ENCODE data around the gene ADAMTS16. TPM values are rescaled to one million over a fixed set of nuclear protein-coding genes. Genes with fewer than 3 reads are reported as not detected.

ADAMTS16 gene
- total and polyA plus RNA-seq, 10 donors: not detected

DNA sequence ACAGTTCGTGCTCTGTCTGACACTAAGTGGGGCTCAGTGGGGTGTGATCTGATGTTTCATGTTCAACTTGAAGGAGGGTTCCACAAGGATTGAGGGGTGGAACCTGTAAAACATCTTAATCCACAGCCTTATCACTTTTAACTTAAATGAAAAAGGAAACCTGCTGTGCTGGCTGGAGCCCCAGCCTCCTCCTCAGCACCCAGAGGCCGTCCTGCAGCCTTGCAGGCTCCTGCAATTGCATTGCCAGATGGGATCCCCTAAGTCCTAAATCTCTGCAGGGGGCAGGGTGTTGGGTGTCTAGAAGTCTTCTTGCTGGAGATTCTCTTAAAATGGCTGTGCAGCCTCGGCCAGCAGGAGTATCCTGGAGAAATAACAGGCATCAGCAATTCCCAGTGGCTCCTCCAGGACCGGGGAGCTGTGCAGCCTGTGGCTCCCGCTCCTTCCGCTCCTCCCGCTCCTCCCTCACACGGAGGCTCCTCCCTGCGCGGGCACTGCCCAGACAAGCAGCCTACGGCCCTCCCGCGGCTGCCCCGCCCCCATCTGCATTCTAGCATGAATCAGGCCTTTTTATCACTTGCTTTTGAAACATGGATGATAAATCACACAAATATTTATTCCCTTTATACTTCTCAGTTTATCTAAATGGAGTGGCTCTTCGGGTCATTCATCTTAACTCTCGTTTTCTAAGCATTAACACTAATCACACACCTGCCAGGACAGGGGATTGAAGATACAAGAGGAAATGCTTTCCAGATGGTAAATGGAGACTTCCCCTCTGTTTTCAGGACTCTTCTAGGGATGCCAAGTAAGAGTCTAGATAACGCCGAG is 131.0 kb downstream of the ADAMTS16 start:
- peak overlapping the region in 2 of 8 donors; percentile 21 to 41 for H3K27ac ChIP-seq
- no peaks in the 10 kb centered on the region for H3K27me3 ChIP-seq (replicated peaks in 1 of 7)
- H3K9me3 ChIP-seq: peaks cover 0 to 3% (median 0%) of the 10 kb centered on the region in 8 donors
- intact Hi-C loops (cut with DNase I; ENCODE audit: low total_unique reads): no loop called here
- 44 to 56% (median 49%) methylated on average over 18 of the region's 18 CpGs for WGBS, 5 donors
- peak overlapping the region in 1 of 8 donors; percentile 17 for H3K4me3 ChIP-seq
- H3K4me1 ChIP-seq: peaks cover 0 to 6% (median 0%) of the 10 kb centered on the region in 6 donors
- TF ChIP-seq POLR2A (IDR thresholded peaks at IDR 0.05) (no peak), CTCF (IDR thresholded peaks at IDR 0.05 in 8 of 11, conservative IDR thresholded peaks at IDR 0.05 in 3 of 11) (peak in 1 of 11 experiments; percentile 5), POLR2AphosphoS5 (IDR thresholded peaks at IDR 0.05) (peak in 2 of 3 donors; percentile 48 to 57)
- H3K36me3 ChIP-seq: no peaks in the 10 kb centered on the region
- DNase-seq: peak; percentile 85

DNA sequence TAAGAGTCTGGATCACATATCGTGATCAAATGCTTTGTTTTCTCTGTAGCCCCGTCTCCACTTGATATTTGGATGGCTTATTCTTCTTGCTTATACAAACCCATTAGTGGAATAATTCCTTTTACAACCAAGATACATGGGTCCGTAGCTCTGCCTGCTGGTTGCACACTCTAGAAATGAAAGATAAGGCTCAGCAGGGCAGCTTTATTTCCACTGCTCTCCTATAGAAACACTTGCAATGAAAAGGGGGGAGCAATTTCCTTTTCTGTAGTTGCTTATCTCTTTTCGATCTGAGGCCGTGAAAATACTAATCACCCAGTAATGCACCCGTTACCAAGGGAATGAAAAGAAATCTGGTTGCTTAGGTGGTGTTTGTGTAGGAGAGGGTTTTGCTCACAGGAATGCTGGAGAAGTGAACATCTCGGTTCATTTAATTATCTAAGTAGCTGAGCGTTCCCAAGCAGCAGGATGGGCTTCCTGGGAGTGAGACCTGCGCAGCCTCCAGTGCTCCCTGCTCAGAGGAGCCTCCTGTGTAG is 131.7 kb downstream of the ADAMTS16 start:
- peaks cover 0 to 3% (median 0%) of the 10 kb centered on the region in 8 donors for H3K9me3 ChIP-seq
- peak overlapping the region in 2 of 8 donors; percentile 21 to 41 for H3K27ac ChIP-seq
- WGBS, 5 donors: 49 to 62% (median 56%) methylated on average over 9 of the region's 9 CpGs
- H3K4me1 ChIP-seq: peaks cover 0 to 6% (median 0%) of the 10 kb centered on the region in 6 donors
- H3K36me3 ChIP-seq: no peaks in the 10 kb centered on the region
- TF ChIP-seq POLR2A (IDR thresholded peaks at IDR 0.05) (no peak), POLR2AphosphoS5 (IDR thresholded peaks at IDR 0.05) (no peak), CTCF (IDR thresholded peaks at IDR 0.05 in 8 of 11, conservative IDR thresholded peaks at IDR 0.05 in 3 of 11) (no peak)
- intact Hi-C loops (cut with DNase I; ENCODE audit: low total_unique reads): no loop called here
- no peak for DNase-seq
- H3K4me3 ChIP-seq: peak overlapping the region in 1 of 8 donors; percentile 17
- no peaks in the 10 kb centered on the region for H3K27me3 ChIP-seq (replicated peaks in 1 of 7)

GRCh38 chr5:5273398-5273797 is 133.3 kb downstream of the ADAMTS16 start:
- Histone ChIP-seq H3K27ac (no peak overlapping the region), H3K27me3 (replicated peaks in 1 of 7) (no peaks in the 10 kb centered on the region), H3K4me3 (no peak overlapping the region), H3K36me3 (no peaks in the 10 kb centered on the region), H3K4me1 (peaks cover 0 to 6% (median 0%) of the 10 kb centered on the region in 6 donors), H3K9me3 (peaks cover 0 to 3% (median 0%) of the 10 kb centered on the region in 8 donors)
- intact Hi-C loops (cut with DNase I; ENCODE audit: low total_unique reads): no loop called here
- no peak for DNase-seq
- no peak for TF ChIP-seq POLR2A (IDR thresholded peaks at IDR 0.05)
- no peak for TF ChIP-seq POLR2AphosphoS5 (IDR thresholded peaks at IDR 0.05)
- TF ChIP-seq CTCF (IDR thresholded peaks at IDR 0.05 in 8 of 11, conservative IDR thresholded peaks at IDR 0.05 in 3 of 11): no peak
- 80 to 93% (median 91%) methylated on average over 3 of the region's 3 CpGs for WGBS, 5 donors

DNA sequence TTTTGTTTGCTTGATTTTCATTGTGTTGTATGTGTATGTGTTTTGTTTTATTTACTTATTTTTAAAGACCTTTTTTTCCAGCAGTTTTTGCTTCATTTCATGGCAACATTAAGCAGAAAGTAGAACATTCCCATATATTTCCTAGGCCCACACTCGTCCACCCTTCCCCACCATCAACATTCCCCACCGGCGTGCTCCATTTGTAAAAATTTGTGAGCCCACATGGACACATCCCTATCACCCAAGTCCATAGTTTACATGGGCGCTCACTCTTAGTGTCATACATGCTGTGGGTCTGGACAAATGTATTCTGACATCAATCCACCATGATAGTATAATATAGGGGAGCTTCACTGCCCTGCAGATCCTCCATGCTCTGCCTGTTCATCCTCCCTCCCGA is 133.8 kb downstream of the ADAMTS16 start:
- H3K9me3 ChIP-seq: no peaks in the 10 kb centered on the region
- H3K4me1 ChIP-seq: peaks cover 0 to 6% (median 0%) of the 10 kb centered on the region in 6 donors
- WGBS, 5 donors: 83 to 90% (median 88%) methylated on average over 5 of the region's 5 CpGs
- no peak for TF ChIP-seq POLR2AphosphoS5 (IDR thresholded peaks at IDR 0.05)
- TF ChIP-seq CTCF (IDR thresholded peaks at IDR 0.05 in 8 of 11, conservative IDR thresholded peaks at IDR 0.05 in 3 of 11): no peak
- no peak for TF ChIP-seq POLR2A (IDR thresholded peaks at IDR 0.05)
- H3K4me3 ChIP-seq: no peak overlapping the region
- H3K27me3 ChIP-seq (replicated peaks in 1 of 7): no peaks in the 10 kb centered on the region
- no peak for DNase-seq
- intact Hi-C loops (cut with DNase I; ENCODE audit: low total_unique reads): no loop called here
- H3K27ac ChIP-seq: no peak overlapping the region
- H3K36me3 ChIP-seq: no peaks in the 10 kb centered on the region
